ENCODE data around the gene ATP8A2. TPM values are rescaled to one million over a fixed set of nuclear protein-coding genes. Genes with fewer than 3 reads are reported as not detected.
A peak's percentile ranks its signal among the peaks of the same experiment; 100 is the strongest.

The ATP8A2 gene
- polyA plus RNA-seq, 3 donors: not detected

DNA sequence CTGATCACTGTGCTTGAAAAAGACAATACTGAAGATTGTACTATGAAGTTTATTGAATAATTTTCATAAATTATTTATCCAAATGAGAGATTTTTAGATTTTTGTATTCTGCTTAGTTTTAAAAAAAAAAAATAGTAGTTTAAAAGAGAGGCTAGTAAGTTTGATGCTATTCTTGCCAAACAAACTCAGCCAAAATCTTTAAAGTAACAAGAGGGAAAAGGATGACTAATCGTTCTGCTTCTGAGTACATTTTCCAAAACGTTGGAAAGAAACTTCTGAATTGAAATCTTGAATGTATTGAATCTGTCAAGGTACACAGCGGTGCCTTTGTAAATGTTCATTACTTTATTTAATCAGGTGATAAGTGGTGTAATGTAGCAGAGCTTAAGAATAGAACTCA, 35.9 kb upstream of the ATP8A2 start:
- Mint-ChIP-seq H3K9me3 (no peaks in the 10 kb centered on the region), H3K27me3 (ENCODE audit: low read depth in 3 of 3) (no peaks in the 10 kb centered on the region), H3K36me3 (peaks cover 66 to 80% of the 10 kb centered on the region in 2 donors), H3K4me1 (no peaks in the 10 kb centered on the region), H3K27ac (no peak overlapping the region), H3K4me3 (no peak overlapping the region)
- no peak overlapping the region for H3K27ac ChIP-seq (ENCODE audit: low read depth in 1 of 2, low read length in 2 of 2)
- H3K36me3 ChIP-seq (replicated peaks in 1 of 2; ENCODE audit: control insufficient read depth in 1 of 2, insufficient read depth in 2 of 2, low read length in 2 of 2): peaks cover 88 to 92% of the 10 kb centered on the region in 2 donors
- TF ChIP-seq, protein P1, sequence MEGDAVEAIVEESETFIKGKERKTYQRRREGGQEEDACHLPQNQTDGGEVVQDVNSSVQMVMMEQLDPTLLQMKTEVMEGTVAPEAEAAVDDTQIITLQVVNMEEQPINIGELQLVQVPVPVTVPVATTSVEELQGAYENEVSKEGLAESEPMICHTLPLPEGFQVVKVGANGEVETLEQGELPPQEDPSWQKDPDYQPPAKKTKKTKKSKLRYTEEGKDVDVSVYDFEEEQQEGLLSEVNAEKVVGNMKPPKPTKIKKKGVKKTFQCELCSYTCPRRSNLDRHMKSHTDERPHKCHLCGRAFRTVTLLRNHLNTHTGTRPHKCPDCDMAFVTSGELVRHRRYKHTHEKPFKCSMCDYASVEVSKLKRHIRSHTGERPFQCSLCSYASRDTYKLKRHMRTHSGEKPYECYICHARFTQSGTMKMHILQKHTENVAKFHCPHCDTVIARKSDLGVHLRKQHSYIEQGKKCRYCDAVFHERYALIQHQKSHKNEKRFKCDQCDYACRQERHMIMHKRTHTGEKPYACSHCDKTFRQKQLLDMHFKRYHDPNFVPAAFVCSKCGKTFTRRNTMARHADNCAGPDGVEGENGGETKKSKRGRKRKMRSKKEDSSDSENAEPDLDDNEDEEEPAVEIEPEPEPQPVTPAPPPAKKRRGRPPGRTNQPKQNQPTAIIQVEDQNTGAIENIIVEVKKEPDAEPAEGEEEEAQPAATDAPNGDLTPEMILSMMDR (IDR thresholded peaks at IDR 0.05): no peak
- H2AFZ ChIP-seq (ENCODE audit: insufficient read depth, low read depth, low read length, poor library complexity, severe bottlenecking): no peak overlapping the region
- no peaks in the 10 kb centered on the region for H3K9me3 ChIP-seq (replicated peaks in 1 of 2; ENCODE audit: control insufficient read depth in 1 of 2, insufficient read depth in 1 of 2, low read length in 2 of 2)
- no peaks in the 10 kb centered on the region for H3K4me1 ChIP-seq (ENCODE audit: control insufficient read depth in 1 of 2, insufficient read depth in 2 of 2, low read length in 2 of 2)
- no peaks in the 10 kb centered on the region for H3K79me2 ChIP-seq (ENCODE audit: insufficient read depth, low read length)
- H3K4me3 ChIP-seq (replicated peaks in 1 of 3; ENCODE audit: low read depth in 2 of 3, low read length in 3 of 3): no peak overlapping the region
- no peak overlapping the region for H3K9ac ChIP-seq (ENCODE audit: insufficient read depth, low read length, poor library complexity, severe bottlenecking)
- DNase-seq: no peak
- H3K27me3 ChIP-seq (ENCODE audit: control insufficient read depth in 2 of 2, insufficient read depth in 2 of 2, low read length in 2 of 2): no peaks in the 10 kb centered on the region
- WGBS (ENCODE audit: insufficient coverage): 100% methylated on average over 1 of the region's 3 CpGs
- intact Hi-C loops (cut with micrococcal nuclease): no loop called here
- H4K20me1 ChIP-seq (ENCODE audit: insufficient read depth, low read length): peaks cover 21% of the 10 kb centered on the region
- H3K4me2 ChIP-seq (replicated peaks; ENCODE audit: extremely low read depth, low read length, poor library complexity, severe bottlenecking): no peak overlapping the region

GRCh38 chr13:25345576-25345975, 26.2 kb upstream of the ATP8A2 start:
- H3K27ac Mint-ChIP-seq: peak overlapping the region in 1 of 7 donors; percentile 2
- H3K9me3 ChIP-seq (replicated peaks in 1 of 2; ENCODE audit: control insufficient read depth in 1 of 2, insufficient read depth in 1 of 2, low read length in 2 of 2): no peaks in the 10 kb centered on the region
- H2AFZ ChIP-seq (ENCODE audit: insufficient read depth, low read depth, low read length, poor library complexity, severe bottlenecking): no peak overlapping the region
- H3K9me3 Mint-ChIP-seq: peaks cover 0 to 3% (median 2%) of the 10 kb centered on the region in 7 donors
- no peak overlapping the region for H3K27ac ChIP-seq (ENCODE audit: low read depth in 1 of 2, low read length in 2 of 2)
- DNase-seq: no peak
- no peak overlapping the region for H3K9ac ChIP-seq (ENCODE audit: insufficient read depth, low read length, poor library complexity, severe bottlenecking)
- H3K4me3 ChIP-seq (replicated peaks in 1 of 3; ENCODE audit: low read depth in 2 of 3, low read length in 3 of 3): no peak overlapping the region
- no peaks in the 10 kb centered on the region for H3K27me3 ChIP-seq (ENCODE audit: control insufficient read depth in 2 of 2, insufficient read depth in 2 of 2, low read length in 2 of 2)
- TF ChIP-seq, protein P1 (IDR thresholded peaks at IDR 0.05): no peak
- 100% methylated on average over 1 of the region's 2 CpGs for WGBS (ENCODE audit: insufficient coverage)
- H3K4me1 Mint-ChIP-seq: no peaks in the 10 kb centered on the region
- H3K4me3 Mint-ChIP-seq: no peak overlapping the region
- intact Hi-C loops (cut with micrococcal nuclease): no loop called here
- H3K79me2 ChIP-seq (ENCODE audit: insufficient read depth, low read length): no peaks in the 10 kb centered on the region
- H3K4me1 ChIP-seq (ENCODE audit: control insufficient read depth in 1 of 2, insufficient read depth in 2 of 2, low read length in 2 of 2): no peaks in the 10 kb centered on the region
- H3K36me3 Mint-ChIP-seq: peaks cover 11% of the 10 kb centered on the region in 2 donors
- H3K27me3 Mint-ChIP-seq (ENCODE audit: low read depth in 3 of 3): peaks cover 0 to 2% (median 1%) of the 10 kb centered on the region in 3 donors
- H3K36me3 ChIP-seq (replicated peaks in 1 of 2; ENCODE audit: control insufficient read depth in 1 of 2, insufficient read depth in 2 of 2, low read length in 2 of 2): peaks cover 7 to 12% of the 10 kb centered on the region in 2 donors
- no peak overlapping the region for H3K4me2 ChIP-seq (replicated peaks; ENCODE audit: extremely low read depth, low read length, poor library complexity, severe bottlenecking)
- H4K20me1 ChIP-seq (ENCODE audit: insufficient read depth, low read length): no peaks in the 10 kb centered on the region

Data from CD14-positive monocyte (primary cell).